Rectal smooth muscle tissue (tissue), 1 donor: Measurements from ENCODE around the gene RHBDD1.

Source experiments
- H3K27ac ChIP-seq: one replicate; pipeline ENCODE4 v1.7.0; 2013; ENCODE audit warnings: low read depth, low read length, inconsistent platforms
- H3K27me3 ChIP-seq: one replicate; pipeline ENCODE4 v1.7.0; 2013; ENCODE audit warnings: low read length; ENCODE audit not compliant: control insufficient read depth, insufficient read depth
- H3K36me3 ChIP-seq: one replicate; pipeline ENCODE4 v1.7.0; 2013; ENCODE audit warnings: low read length; ENCODE audit not compliant: control insufficient read depth, insufficient read depth
- H3K4me1 ChIP-seq: one replicate; pipeline ENCODE4 v1.7.0; 2013; ENCODE audit warnings: low read length; ENCODE audit not compliant: control insufficient read depth, insufficient read depth
- H3K4me3 ChIP-seq: one replicate; pipeline ENCODE4 v1.7.0; 2013; ENCODE audit warnings: low read length
- H3K9ac ChIP-seq: one replicate; pipeline ENCODE4 v1.7.0; 2013; ENCODE audit warnings: low read length

Gene RHBDD1

DNA sequence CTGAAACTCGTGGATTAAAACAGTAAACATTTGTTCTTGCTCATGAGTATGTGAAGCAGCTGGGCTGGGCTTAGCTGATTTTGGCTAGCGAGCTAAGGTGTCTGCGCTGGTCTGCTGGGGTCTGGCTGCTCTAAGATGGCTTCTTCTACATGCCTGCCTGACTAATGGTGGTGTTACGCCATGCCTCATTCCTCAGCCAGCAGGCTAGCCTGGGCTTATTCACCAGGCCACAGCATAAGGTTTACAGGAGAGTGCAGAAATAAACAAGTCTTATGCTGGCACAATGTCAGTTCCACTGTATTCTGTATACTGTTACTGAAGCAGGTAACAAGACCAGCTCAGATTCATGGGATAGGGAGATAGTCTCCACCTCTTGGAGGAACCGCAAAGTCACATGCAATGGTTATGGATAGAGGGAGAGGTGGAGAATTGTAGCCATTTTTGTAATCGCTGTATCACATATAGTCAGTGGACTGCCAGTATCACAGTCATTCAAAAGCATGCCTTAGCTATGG lies 80.0 kb downstream of the RHBDD1 start:
- H3K4me3 ChIP-seq, result no peak overlapping the region
- H3K36me3 ChIP-seq, result no peaks in the 10 kb centered on the region
- no peak overlapping the region for H3K9ac ChIP-seq
- H3K27ac ChIP-seq, result no peak overlapping the region
- no peaks in the 10 kb centered on the region for H3K27me3 ChIP-seq
- no peaks in the 10 kb centered on the region for H3K4me1 ChIP-seq

DNA sequence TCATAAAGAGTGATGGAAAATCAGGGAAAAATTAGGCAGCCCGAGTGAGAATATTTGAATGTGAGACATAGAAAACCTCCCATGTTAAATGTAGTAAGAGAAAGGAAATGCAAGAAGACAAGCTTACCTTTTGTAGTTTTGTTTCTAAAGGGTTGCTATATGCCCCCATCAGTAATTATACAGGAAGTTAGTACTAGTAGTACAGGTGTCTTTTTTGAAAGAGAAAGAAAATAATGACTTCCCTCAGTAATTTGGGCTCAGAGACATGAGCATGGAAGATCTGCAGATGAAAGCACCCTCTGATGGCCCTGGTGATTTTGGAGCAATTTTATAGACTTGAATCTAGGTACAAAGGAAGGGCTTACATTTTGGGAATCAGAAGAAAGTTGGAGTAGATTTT lies 80.8 kb downstream of the RHBDD1 start:
- no peak overlapping the region for H3K4me3 ChIP-seq
- no peak overlapping the region for H3K27ac ChIP-seq
- no peak overlapping the region for H3K9ac ChIP-seq
- no peaks in the 10 kb centered on the region for H3K36me3 ChIP-seq
- H3K27me3 ChIP-seq, result no peaks in the 10 kb centered on the region
- no peaks in the 10 kb centered on the region for H3K4me1 ChIP-seq

DNA sequence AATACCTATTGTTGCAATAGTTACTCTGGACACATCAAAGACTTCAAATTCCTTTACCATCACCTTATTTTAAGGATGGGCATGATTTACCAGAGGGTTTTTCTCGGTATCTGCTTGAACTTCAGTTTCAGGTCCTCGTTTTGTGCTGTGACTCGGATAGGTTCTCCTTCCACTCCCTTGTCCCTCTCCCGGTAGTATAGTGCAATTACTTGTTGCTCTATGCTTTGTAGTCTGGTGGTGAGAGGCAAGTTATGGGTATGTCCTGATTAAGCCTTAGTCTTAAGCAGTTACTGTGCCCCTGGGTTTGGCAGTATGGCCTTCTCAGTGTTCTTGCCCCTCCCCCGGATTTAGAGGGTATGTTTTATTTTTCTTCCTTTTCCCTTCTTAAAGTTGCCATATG lies 96.6 kb downstream of the RHBDD1 start:
- H3K9ac ChIP-seq, result no peak overlapping the region
- no peaks in the 10 kb centered on the region for H3K36me3 ChIP-seq
- H3K4me3 ChIP-seq, result no peak overlapping the region
- no peaks in the 10 kb centered on the region for H3K27me3 ChIP-seq
- no peaks in the 10 kb centered on the region for H3K4me1 ChIP-seq
- no peak overlapping the region for H3K27ac ChIP-seq

DNA sequence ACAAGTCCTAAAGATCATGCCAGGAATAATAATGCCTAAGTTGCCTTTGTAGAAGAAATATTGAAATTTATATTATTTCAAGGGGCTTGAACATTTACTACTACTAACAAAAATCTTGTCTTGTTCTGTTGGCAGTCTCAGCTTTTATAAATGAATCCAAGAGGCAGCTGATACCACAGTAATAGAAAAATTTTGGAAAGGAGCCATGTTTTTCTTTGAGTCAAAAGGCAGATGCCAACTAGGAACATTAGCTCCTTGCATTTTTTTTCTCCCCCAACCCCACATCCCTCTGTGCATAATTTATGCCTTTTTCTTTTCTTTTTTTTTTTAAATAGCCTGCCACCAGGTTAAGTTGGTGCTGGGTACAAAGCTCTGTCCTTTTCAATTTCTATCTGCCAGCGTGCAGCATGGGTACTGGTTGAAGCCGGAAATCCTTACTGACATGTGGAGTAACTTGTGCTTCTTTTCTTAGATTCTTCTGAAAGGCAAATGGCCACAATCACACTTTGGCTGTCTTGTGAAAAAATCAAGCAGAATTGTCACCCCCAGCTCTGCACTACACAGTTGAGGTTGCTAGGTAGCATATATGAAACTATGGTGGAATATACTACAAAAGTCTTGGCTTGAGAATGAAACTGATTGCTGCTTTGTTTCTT lies 98.8 kb downstream of the RHBDD1 start:
- no peaks in the 10 kb centered on the region for H3K36me3 ChIP-seq
- H3K4me1 ChIP-seq, result no peaks in the 10 kb centered on the region
- no peak overlapping the region for H3K9ac ChIP-seq
- H3K27ac ChIP-seq, result no peak overlapping the region
- H3K27me3 ChIP-seq, result no peaks in the 10 kb centered on the region
- H3K4me3 ChIP-seq, result no peak overlapping the region

DNA sequence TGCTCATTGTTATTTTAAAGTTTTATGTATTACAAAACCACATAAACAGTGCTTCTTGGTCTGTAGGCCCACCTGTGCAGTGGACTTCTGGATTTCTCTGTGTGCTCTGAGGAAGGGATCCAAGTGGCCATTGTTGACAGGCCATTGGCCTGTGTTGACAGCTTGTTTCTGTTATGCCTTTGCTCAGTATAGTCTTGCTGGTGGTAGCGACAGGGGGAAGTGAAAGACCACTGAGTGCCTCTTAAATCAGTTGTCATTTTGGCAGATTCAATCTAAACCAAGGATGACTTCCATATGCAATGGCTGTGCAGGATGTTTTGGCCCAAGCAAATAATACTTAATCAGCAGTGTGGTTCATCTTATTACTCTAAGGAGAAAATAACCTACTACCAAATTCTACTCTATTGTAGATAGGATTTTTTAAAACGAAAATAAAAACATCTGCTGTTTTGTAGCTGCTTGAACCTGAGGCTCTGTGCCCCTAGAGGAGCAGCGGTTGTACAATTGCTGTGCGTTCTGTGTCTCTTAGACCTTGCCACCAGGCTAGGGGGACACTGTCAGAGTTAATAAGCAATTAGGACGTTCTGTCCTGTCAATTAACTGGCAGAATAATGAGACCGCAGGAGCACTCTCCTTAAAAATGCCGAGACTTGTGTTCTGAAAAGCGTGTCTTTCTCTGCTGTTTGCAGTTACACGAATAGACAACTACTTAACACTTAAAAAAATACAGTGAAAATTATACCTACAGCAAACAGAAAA lies 108.2 kb downstream of the RHBDD1 start:
- Histone ChIP-seq H3K9ac (no peak overlapping the region), H3K27ac (no peak overlapping the region), H3K4me1 (no peaks in the 10 kb centered on the region), H3K27me3 (no peaks in the 10 kb centered on the region), H3K4me3 (no peak overlapping the region), H3K36me3 (no peaks in the 10 kb centered on the region)

DNA sequence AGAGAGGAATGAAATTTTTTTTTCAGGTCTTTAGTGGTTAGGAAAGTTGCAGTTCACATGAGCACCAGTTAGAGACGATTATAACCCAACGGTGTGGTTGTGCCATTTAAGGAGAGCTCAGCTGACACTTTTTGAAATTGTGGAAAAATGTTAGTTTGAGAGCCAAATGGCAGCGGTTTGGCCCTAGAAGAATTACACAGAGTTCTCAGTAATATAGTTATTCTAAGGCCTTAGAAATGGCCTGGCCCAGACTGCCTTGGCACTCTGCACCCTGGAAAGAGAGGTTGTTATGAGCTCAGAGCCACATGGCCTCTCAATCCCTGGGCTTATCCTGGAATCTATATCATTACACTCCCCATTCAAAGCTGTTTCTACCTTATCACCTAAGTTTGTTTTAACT lies 117.4 kb downstream of the RHBDD1 start:
- Histone ChIP-seq H3K4me3 (no peak overlapping the region), H3K36me3 (no peaks in the 10 kb centered on the region), H3K27ac (no peak overlapping the region), H3K4me1 (no peaks in the 10 kb centered on the region), H3K9ac (no peak overlapping the region), H3K27me3 (no peaks in the 10 kb centered on the region)

DNA sequence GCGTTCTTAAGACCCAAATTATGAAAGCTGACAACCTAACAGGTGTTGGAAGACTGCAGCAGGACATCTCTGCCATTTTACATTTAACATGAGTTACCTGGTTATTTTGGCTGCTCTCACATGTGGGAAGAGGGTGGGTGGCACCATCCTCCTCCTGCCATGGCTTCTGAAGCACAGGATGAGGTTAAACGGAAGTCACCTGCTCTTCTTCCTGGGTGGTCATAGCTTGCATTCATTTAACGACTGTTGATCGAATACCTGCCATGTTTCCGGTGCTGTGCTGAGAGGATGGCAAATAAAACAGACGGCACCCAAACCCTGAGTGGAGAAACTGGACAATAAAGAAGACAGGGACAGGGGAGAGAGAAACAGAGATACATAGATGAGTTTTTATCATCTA lies 118.0 kb downstream of the RHBDD1 start:
- H3K27ac ChIP-seq, result no peak overlapping the region
- no peaks in the 10 kb centered on the region for H3K36me3 ChIP-seq

DNA sequence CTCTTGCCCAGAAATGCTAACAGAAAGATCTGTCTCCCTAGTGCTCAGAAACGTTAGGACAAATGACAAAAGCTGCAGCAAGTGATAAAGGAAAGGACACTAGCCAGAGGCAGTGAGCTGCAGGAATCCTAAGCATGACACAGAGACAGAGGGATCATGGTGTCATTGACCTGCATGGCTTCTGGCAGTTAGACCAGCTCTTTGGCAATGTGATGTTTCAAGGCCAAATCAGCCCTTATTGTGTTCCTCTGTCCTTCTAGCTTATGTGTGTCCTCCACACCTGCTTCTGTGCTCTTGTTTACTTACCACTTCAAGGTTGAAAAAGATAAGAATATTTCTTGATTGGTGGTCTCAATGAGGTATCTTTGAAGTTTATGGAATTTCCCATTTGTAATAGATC lies 120.8 kb downstream of the RHBDD1 start:
- Histone ChIP-seq H3K27ac (no peak overlapping the region), H3K4me3 (no peak overlapping the region), H3K9ac (no peak overlapping the region), H3K27me3 (no peaks in the 10 kb centered on the region), H3K36me3 (no peaks in the 10 kb centered on the region), H3K4me1 (no peaks in the 10 kb centered on the region)

More for the DNA sequence above, 118.0 kb downstream of the RHBDD1 start:
- no peak overlapping the region for H3K4me3 ChIP-seq
- no peaks in the 10 kb centered on the region for H3K4me1 ChIP-seq
- H3K27me3 ChIP-seq, result no peaks in the 10 kb centered on the region
- no peak overlapping the region for H3K9ac ChIP-seq

DNA sequence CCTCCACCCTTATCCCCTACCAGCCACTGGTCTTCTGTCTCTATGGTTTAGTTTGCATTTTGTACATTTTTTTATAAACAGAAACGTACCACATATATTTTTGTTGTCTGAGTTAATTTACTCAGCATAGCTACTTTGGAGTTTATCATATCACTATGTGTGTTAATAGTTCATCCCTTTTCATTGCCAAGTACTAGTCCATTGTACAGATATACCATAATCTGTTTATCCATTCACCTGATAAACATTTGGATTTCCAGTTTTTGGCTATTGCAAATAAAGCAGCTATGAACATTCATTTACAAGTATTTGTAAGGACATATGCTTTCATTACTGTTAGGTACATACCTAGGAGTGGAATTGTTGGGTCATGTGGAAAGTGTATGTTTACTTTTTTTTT lies 123.6 kb downstream of the RHBDD1 start:
- H3K9ac ChIP-seq, result no peak overlapping the region
- no peaks in the 10 kb centered on the region for H3K27me3 ChIP-seq
- no peak overlapping the region for H3K4me3 ChIP-seq
- H3K36me3 ChIP-seq, result no peaks in the 10 kb centered on the region
- H3K27ac ChIP-seq, result no peak overlapping the region
- no peaks in the 10 kb centered on the region for H3K4me1 ChIP-seq

DNA sequence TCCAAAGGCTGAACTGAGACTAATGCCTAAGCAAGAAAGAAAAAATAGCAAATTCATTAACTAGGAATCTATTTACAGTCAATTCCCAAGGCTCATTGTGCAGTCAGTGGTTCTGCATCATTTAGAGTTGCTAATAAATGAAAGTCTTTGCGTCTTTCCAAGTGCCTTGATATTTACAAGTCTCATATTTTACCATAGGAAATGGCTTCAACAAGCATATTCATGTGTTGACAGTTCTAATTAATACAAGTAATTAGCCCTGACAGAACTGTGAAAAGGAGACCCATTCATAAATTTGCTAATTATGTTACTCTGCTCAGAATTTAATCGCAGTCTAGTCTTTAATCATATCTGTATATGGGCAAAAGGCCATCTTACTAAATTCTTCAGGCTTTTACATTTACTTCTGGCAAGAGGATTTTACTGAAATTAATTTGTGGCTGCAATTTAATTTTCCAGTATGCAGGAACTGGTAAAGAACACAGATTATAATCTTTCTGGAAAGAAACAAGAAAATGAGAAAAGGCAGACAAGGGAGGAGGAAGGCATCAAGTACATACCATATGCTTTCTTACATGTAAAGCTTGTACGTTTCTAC lies 126.4 kb downstream of the RHBDD1 start:
- Histone ChIP-seq H3K4me1 (no peaks in the 10 kb centered on the region), H3K36me3 (no peaks in the 10 kb centered on the region), H3K27me3 (no peaks in the 10 kb centered on the region), H3K9ac (no peak overlapping the region), H3K27ac (no peak overlapping the region), H3K4me3 (no peak overlapping the region)

DNA sequence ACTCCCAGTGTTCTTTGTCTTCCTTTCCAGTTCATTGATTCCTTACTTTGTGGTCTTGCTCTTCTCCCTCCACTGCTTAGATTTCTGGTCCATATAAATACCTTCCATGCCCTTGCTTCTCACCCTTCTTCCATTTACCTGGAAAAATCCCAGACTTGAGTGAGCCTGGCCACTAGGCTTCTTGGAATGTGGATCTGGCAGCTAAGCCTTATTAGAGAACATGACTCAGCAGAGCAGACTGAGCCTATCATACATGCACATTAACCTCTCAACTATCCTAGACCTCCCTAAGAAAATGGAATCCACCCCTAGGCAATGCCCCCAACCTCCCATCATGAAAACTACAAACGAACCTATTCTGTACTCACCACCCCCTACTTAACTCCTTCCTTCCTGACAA lies 127.7 kb downstream of the RHBDD1 start:
- Histone ChIP-seq H3K27me3 (no peaks in the 10 kb centered on the region), H3K27ac (no peak overlapping the region), H3K4me1 (no peaks in the 10 kb centered on the region), H3K36me3 (no peaks in the 10 kb centered on the region), H3K9ac (no peak overlapping the region), H3K4me3 (no peak overlapping the region)

DNA sequence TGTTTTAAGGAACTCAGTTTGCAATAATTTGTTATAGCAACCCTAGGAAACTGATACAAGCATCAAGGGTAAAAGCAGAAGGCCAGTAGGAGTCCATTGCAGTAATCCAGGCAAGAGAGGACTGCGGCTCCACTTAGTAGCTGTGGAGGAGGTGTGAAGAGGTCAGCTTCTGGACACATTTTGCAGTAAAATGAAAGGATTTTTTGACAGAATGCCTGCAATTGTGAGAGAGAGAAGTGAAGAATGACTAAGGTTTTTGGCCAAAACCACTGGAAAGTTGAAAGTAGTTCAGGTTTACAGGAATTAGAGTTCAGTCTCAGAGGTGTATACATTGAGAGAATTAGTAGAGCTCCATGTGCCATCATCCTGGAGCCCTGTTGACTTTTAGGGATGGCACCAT lies 129.5 kb downstream of the RHBDD1 start:
- H3K27me3 ChIP-seq, result no peaks in the 10 kb centered on the region

More for the DNA sequence above, 129.5 kb downstream of the RHBDD1 start:
- Histone ChIP-seq H3K4me3 (no peak overlapping the region), H3K27ac (no peak overlapping the region), H3K4me1 (no peaks in the 10 kb centered on the region), H3K9ac (no peak overlapping the region), H3K36me3 (no peaks in the 10 kb centered on the region)
